Thyroid gland (tissue), 4 donors: ENCODE data around the gene THAP12.

ENCODE experiments used
- CTCF ChIP-seq, 6 experiments: fragments of 200-600 bp in 3 of 6; fragments of 450-650 bp in 3 of 6; sonication (generic) in 3 of 6; IDR thresholded peaks; one replicate each; pipeline ENCODE4 v1.5.1; 2016 to 2019; ENCODE audit warnings: antibody characterized with exemption in 6 of 6, mild to moderate bottlenecking in 2 of 6, inconsistent platforms in 1 of 6, moderate library complexity in 1 of 6
- POLR2A ChIP-seq, 2 donors: fragments of 450-650 bp; IDR thresholded peaks; one replicate each; pipeline ENCODE4 v1.6.1; 2017; ENCODE audit warnings: antibody characterized with exemption in 2 of 2, mild to moderate bottlenecking in 2 of 2, moderate library complexity in 1 of 2

DNA sequence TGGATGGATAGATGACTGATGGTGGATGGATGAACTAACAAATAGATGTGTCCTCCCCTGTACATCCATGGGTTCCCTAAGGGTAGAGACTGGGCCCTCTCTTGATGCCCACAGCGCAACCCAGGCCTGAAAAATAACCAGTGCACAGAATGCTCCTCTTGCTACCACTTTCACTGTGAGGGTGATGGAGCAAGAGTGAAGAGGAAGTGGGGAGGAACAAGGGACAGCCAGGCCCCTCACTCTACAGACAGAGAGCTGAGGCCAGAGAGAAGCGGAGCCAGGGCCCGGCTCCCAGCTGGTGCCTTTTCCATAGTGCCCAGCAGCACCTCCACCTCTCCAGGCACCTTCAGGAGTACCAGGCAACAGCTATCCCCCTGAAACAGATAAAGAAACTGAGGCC lies 67.7 kb downstream of the THAP12 start:
- TF ChIP-seq CTCF (IDR thresholded peaks at IDR 0.05) (no peak), POLR2A (IDR thresholded peaks at IDR 0.05) (no peak)
